HG03565 (cell line): ENCODE results near the gene ATP11C.
"Not testable (repeated sequence)": the region's sequence is repeated elsewhere in the genome, so short reads cannot be mapped to it uniquely, and the experiment has no call there.

Experiments
- ATAC-seq: cut with Tn5 transposase; IDR thresholded peaks from one replicate; pipeline ENCODE4 v1.9.1; 2021; ENCODE audit warnings: mild to moderate bottlenecking, moderate library complexity; ENCODE audit not compliant: unreplicated experiment

Gene ATP11C

DNA sequence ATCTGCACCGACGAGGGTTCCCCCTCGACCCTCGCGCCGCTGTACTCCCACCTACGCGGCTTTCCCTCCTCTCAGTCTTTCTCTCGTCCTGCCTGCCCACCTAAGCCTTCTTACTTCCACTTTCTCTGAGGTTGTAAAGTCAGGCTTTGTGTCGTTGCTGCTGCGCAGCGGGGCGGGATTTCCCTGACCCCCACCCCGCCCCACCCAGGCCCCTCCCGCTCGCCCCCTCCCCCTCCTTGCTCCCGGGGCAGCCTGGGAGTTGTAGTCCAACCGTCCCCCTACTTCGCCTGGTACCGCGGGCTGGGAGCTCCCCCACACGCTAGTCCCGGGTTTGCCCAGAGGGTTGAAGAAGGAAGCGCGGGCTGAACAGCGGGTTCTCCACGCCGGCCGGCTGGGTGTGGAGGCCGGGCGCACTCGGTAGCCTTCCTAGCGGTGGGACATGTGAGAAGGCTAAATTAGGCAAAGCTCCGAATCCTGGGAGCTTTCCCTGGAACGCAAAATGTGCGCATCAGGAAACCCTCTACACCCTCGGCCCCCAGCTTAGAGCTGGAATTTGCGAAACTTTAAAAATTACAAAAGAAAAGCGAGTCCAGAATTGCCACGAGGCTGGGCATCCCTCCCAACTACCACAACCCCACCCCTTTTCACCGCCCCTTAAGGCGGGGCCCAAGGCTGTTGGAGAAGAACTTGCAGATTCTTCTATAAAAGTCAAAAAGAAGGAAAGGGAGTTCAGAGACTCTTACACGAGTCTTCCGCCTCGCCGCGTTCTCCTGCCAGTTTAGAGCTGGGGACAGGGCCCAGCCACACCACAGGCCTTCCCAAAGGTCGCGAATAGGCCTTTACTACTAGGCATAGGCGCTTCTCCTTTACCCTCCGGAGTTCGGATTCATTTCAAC lies at the start of gene ATP11C:
Gene ATP11C (minus strand): TSS at position 153 of the 896 bp plus-strand sequence. CDS start 1,011 bp downstream, outside the sequence.
- ATAC-seq = peak; percentile 59

DNA sequence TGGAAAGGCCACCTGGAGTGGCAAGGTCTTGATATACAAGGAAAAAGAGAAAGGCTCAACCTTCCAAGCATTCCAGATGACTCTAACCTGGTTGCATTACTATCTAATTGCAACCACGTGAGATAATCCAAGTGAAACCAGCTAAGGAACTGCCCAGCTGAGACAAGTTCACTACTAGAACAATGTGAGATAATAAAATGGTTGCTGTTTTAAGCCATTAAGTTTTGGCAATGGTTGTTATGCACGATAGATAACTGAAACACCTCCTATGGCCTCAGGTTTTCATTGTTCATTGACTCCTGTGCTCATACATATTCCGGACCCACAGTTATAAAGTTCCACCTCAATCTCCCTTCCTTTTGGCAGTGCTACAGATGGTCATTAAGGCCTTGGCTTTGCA lies 41.6 kb upstream of the ATP11C start:
- no peak for ATAC-seq

DNA sequence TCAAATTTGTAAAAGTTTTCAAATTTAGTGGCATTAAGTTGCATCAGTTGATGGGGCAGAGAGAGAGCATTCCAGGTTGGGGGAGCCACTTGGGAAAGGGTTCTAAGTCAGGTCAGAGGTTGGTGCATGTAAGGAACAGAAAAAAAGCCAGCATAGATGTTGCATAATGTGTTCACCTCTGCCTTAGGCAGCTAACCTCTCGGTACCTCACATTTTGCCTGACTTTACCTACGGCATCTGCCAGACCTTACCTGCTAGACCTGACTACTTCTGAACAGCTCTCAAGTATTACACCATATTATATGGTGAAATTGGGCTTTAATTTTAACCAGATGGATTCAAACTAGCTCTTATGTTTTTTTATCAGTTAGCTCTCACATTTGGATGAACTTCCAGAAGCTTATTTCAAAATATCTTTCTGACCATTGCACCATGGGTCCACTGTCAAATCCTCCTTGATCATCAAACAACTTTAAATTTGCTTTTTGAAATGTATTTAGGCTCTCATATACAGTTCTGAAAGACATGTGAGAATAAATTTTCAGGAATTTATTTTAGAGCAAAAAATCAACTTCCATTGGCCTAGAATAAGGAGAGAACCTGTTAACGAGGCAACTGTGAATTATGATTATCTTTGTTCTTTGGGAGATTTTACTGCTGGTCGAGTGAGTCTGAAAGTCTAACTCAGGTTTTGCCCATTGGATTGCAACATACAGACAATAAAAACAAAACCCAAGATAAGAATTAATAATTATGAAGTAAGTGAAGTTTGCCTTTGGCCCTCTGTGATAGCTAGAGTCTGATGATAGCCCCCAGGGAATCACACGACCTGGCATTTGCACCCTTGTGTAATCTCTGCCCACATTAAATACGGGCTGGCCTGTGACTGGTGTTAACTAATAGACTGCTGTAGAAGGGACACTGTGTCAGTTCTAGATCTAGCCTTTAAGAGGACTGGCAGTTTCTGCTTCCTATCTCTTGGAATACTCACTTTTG lies 40.1 kb upstream of the ATP11C start:
- no peak for ATAC-seq

DNA sequence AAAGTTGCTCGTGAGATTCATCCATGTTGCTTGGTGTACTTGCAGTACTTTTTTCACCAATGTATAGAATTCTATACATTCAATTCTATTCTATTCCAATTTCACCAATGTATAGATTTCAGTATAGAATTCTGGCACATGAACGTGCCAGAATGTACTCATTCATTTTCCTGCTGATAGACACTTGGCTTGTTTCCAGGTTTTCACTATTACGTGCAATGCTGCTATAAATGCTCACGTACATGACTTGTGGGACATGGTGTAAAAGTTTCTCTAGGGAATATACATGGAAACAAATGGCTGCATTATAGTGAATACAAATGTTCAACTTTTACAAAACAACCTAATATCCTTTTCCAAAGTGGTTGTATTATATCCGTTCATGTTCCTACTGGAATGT lies 39.3 kb upstream of the ATP11C start:
- no peak for ATAC-seq

DNA sequence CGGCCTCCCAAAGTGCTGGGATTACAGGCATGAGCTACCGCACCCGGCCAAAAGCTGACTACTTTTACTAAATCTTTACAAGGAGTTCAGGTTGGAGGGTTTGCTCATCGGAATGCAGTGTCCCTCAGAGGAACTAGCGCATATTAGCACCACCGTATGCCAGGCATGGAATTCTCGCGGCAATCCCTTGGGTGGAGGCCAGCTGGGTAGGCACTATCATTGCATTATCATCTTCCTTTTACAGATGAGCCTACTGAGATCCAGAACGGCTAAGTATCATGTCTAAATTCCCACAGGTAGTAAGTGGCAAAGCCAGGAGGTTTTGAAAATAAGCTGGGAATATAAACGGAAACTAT lies 38.5 kb upstream of the ATP11C start:
- ATAC-seq = no peak

- no peak for ATAC-seq
Observed at GRCh38 chrX:139969286-139969685, 36.4 kb upstream of the ATP11C start.

DNA sequence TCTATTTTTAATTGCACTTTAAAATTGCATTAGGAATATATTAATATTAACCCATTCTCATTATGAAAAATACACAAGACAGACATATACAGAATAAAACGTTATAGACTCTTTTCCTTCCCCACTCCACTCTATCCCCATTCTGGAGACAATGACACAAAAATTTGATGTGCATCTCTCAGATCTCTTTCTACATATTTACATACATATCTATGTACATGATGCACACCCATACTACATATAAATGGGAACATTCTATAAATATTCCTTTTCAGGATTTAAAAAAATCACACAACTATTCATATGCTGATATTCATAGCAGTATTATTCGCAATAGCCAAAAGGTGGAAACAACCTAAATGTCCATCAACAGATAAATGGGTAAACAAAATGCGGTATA lies 34.9 kb upstream of the ATP11C start:
- ATAC-seq = no peak

GRCh38 chrX:139967300-139967699 lies 34.4 kb upstream of the ATP11C start:
- ATAC-seq = no peak

GRCh38 chrX:139966159-139966558 lies 33.3 kb upstream of the ATP11C start:
- not testable (repeated sequence) for ATAC-seq

DNA sequence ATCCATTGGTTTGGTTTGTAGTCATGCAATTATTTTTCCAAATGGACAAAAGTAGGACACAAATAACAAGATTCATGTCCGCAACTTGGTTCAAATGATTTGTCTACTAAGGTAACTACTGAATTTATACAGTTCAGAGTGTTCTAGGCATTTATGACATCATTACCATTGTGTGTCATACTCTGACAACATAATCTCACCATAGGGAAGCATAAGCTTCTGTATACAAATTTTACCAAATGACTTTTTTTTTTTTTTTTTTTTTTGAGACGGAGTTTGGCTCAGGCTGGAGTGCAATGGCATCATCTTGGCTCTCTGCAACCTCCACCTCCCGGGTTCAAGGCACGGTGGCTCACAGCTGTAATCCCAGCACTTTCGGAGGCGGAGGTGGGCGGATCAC lies 32.6 kb upstream of the ATP11C start, which contains the start of gene CXorf66:
Gene CXorf66 (minus strand): TSS at position 101 of the 400 bp plus-strand sequence. CDS start 25 bp downstream, at position 76.
- no peak for ATAC-seq

GRCh38 chrX:139961091-139961490 lies 28.2 kb upstream of the ATP11C start:
- not testable (repeated sequence) for ATAC-seq

- no peak for ATAC-seq
Observed at GRCh38 chrX:139949703-139950102, 16.9 kb upstream of the ATP11C start.

- no peak for ATAC-seq
Observed at GRCh38 chrX:139945075-139945474, 12.2 kb upstream of the ATP11C start.

GRCh38 chrX:139936259-139936658 lies 3.4 kb upstream of the ATP11C start:
- no peak for ATAC-seq

DNA sequence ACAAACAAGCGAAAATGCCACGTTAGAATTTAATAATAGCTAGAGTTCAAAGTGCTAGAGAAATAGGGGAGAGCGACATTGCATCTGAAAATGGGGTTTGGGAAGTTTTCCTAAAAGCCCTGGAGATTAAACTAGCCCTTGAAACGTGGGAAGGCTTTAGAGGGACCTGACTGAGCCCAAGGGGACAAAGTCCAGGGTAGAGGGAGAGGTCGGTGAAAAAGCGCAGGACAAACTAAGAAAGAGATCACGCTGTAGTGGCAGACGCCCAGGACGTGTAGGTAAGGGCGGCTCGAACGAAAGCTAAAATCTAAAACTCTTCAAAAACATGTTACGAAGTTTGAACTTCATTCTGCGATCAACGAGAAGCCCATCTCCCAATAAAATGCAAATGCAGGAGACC lies 1.1 kb upstream of the ATP11C start:
- ATAC-seq = no peak

GRCh38 chrX:139932073-139932900 lies 566 bp downstream of the ATP11C start:
- peak; percentile 21 for ATAC-seq

- no peak for ATAC-seq
Observed at GRCh38 chrX:139931646-139932072, 1.2 kb downstream of the ATP11C start.

DNA sequence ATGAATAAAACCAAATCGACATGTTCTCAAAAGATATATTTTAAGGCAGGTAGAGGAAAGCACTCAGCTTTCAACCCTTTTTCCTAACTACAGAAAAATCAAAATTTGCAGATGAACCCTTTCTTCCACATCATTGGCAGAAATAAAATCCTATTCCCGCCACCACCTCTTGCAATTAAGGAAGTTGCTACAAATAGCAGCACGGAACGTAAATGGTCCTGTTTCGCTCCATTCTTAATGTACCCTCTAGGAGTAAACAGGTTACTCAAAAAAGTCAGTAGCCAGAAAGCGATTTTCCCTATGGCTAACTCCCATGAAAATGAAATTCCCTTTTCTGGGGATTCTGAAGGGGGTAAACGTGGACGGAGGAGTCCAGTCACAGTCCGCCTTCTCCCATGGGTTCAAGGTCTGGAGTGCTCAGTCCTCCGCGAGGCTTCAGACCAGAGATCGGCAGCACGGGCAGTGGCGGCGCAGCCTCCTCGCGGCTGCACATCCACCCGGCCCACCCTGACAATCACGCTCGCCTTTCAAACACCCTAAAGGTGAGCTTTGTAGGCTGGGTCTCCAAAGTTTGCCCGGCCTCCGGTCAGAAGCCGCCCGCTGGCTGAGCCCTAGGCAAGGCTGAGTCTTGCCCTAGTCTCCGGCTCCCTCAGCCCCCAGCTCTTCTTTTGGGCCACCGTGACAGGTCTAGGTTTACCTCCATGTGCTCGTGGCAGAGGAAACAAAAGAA lies 1.8 kb downstream of the ATP11C start:
- ATAC-seq = no peak

DNA sequence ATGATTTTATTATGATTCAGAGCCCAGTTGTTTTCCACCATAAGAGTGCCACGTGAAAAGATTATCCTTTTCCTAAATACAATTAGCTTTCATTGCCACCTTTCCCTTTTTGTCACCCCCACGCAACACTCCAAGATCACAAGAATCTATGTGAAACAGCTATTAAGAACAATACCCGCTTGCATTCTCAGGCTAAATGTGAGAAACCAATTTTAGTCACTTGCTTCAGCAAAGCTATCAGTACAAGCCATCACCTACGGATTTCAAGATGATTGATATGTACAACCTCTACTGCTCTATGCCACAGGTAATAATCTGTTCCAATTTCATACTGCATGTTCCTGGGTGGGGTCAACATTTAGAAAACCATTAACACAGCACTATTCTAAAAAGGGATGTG lies 2.5 kb downstream of the ATP11C start:
- ATAC-seq = no peak

DNA sequence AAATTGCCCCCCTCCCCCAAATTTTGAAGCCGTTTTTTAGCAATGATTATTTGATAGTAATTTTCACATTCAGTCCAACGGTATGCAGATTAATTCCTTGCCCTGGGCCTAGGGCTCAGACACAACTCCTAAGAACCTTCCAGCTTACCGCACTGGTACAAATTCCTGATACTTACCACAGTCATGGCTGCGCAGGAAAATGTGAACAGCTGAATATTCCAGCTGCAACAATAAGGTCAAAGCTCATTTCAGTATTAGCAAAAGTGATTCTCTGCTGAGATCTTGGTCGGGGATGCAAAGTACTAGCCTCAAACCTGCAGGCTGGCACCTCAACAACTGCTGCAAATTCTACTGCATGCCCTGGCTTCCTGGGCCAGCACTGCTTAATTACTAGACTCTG lies 3.0 kb downstream of the ATP11C start:
- ATAC-seq = no peak
